CD14-positive monocyte (primary cell): ENCODE results near the gene ARRB1. TPM values are rescaled to one million over a fixed set of nuclear protein-coding genes. Genes with fewer than 3 reads are reported as not detected.
A peak's percentile ranks its signal among the peaks of the same experiment; 100 is the strongest.
"Not testable (repeated sequence)": the region's sequence is repeated elsewhere in the genome, so short reads cannot be mapped to it uniquely, and the experiment has no call there.

ENCODE experiments used
- DNase-seq, 3 donors: peaks; one replicate each; pipeline ENCODE4 v3.0.0-alpha.2; 2011 to 2022
- H2AFZ ChIP-seq: 2 replicates; pipeline ENCODE4 v1.6.0; 2012; ENCODE audit warnings: mild to moderate bottlenecking, low read depth, low read length, inconsistent platforms; ENCODE audit not compliant: insufficient read depth, poor library complexity, severe bottlenecking
- H3K27ac ChIP-seq, 2 donors: 1 replicate in 1 of 2; 2 replicates in 1 of 2; pipeline ENCODE4 v1.5.1; 2012 to 2013; ENCODE audit warnings: low read length in 2 of 2, control low read depth in 1 of 2, inconsistent platforms in 1 of 2, low read depth in 1 of 2, mild to moderate bottlenecking in 1 of 2
- H3K27me3 ChIP-seq, 2 donors: one replicate each; pipeline versions ENCODE4 v1.6.0 to v1.6.1; 2011 to 2013; ENCODE audit warnings: low read length in 2 of 2; ENCODE audit not compliant: control insufficient read depth in 2 of 2, insufficient read depth in 2 of 2
- H3K36me3 ChIP-seq, 2 donors: replicated peaks in 1 of 2; 1 replicate in 1 of 2; 2 replicates in 1 of 2; pipeline versions ENCODE4 v1.5.1 to v1.6.1; 2012 to 2013; ENCODE audit warnings: low read length in 2 of 2, control low read depth in 1 of 2, inconsistent platforms in 1 of 2, mild to moderate bottlenecking in 1 of 2; ENCODE audit not compliant: insufficient read depth in 2 of 2, control insufficient read depth in 1 of 2
- H3K4me1 ChIP-seq, 2 donors: 1 replicate in 1 of 2; 2 replicates in 1 of 2; pipeline versions ENCODE4 v1.5.1 to v1.6.1; 2012 to 2013; ENCODE audit warnings: low read length in 2 of 2, control low read depth in 1 of 2, inconsistent platforms in 1 of 2, mild to moderate bottlenecking in 1 of 2, moderate library complexity in 1 of 2; ENCODE audit not compliant: insufficient read depth in 2 of 2, control insufficient read depth in 1 of 2
- H3K4me2 ChIP-seq: replicated peaks from 2 replicates; pipeline ENCODE3; 2012; ENCODE audit warnings: low read length, moderate library complexity, mild to moderate bottlenecking; ENCODE audit not compliant: poor library complexity, severe bottlenecking; ENCODE audit errors: extremely low read depth
- H3K4me3 ChIP-seq, 3 experiments: fragments of 200-600 bp in 1 of 3; sonication (generic) in 1 of 3; replicated peaks in 1 of 3; 1 replicate in 2 of 3; 2 replicates in 1 of 3; pipeline ENCODE4 v1.5.1; 2011 to 2013; ENCODE audit warnings: low read length in 3 of 3, mild to moderate bottlenecking in 3 of 3, control low read depth in 2 of 3, low read depth in 2 of 3, inconsistent platforms in 1 of 3, moderate library complexity in 1 of 3
- H3K79me2 ChIP-seq: 2 replicates; pipeline ENCODE4 v1.6.0; 2012; ENCODE audit warnings: mild to moderate bottlenecking, control low read depth, inconsistent platforms, low read length, moderate library complexity; ENCODE audit not compliant: insufficient read depth
- H3K9ac ChIP-seq: 2 replicates; pipeline ENCODE4 v1.6.0; 2017; ENCODE audit warnings: low read length, mild to moderate bottlenecking; ENCODE audit not compliant: insufficient read depth, poor library complexity, severe bottlenecking
- H3K9me3 ChIP-seq, 2 donors: replicated peaks in 1 of 2; 1 replicate in 1 of 2; 2 replicates in 1 of 2; pipeline versions ENCODE4 v1.5.1 to v1.6.1; 2012 to 2013; ENCODE audit warnings: low read length in 2 of 2, control low read depth in 1 of 2; ENCODE audit not compliant: control insufficient read depth in 1 of 2, insufficient read depth in 1 of 2
- H4K20me1 ChIP-seq: 2 replicates; pipeline ENCODE4 v1.6.0; 2012; ENCODE audit warnings: mild to moderate bottlenecking, low read length, control low read depth, moderate library complexity; ENCODE audit not compliant: insufficient read depth
- H3K27ac Mint-ChIP-seq, 7 donors: one replicate each; pipeline ENCODE4 v1.8.0; 2020; ENCODE audit warnings: mild to moderate bottlenecking in 7 of 7, mixed read lengths in 7 of 7, moderate library complexity in 6 of 7, inconsistent platforms in 2 of 7
- H3K27me3 Mint-ChIP-seq, 3 donors: one replicate each; pipeline ENCODE4 v1.8.0; 2021 to 2022; ENCODE audit warnings: low read depth in 3 of 3, mild to moderate bottlenecking in 3 of 3, mixed read lengths in 3 of 3, moderate library complexity in 3 of 3, inconsistent platforms in 1 of 3
- H3K36me3 Mint-ChIP-seq, 2 donors: one replicate each; pipeline ENCODE4 v1.8.0; 2020; ENCODE audit warnings: mixed read lengths in 2 of 2, inconsistent platforms in 1 of 2, mild to moderate bottlenecking in 1 of 2
- H3K4me1 Mint-ChIP-seq: one replicate; pipeline ENCODE4 v1.8.0; 2020; ENCODE audit warnings: mild to moderate bottlenecking, mixed read lengths
- H3K4me3 Mint-ChIP-seq, 2 donors: one replicate each; pipeline ENCODE4 v1.8.0; 2020; ENCODE audit warnings: mild to moderate bottlenecking in 2 of 2, mixed read lengths in 2 of 2, moderate library complexity in 1 of 2
- H3K9me3 Mint-ChIP-seq, 7 donors: one replicate each; pipeline ENCODE4 v1.8.0; 2020 to 2022; ENCODE audit warnings: mixed read lengths in 7 of 7, mild to moderate bottlenecking in 6 of 7, moderate library complexity in 6 of 7, inconsistent platforms in 2 of 7
- WGBS: methylation state at CpG from one replicate; pipeline ENCODE4 v1.1.5; 2013; ENCODE audit warnings: missing lambda C conversion rate; ENCODE audit not compliant: insufficient coverage; 5-methylcytosine and 5-hydroxymethylcytosine counted together
- intact Hi-C, 2 donors: fragments of 100-400 bp; cut with micrococcal nuclease; formaldehyde crosslinking; loops; one replicate each; pipeline versions ENCODE4 v1.15.0 to v1.15.1; 2023
- polyA plus RNA-seq, 3 donors: library from polyadenylated mRNA; depleted of rRNA in 1 of 3; unstranded in 2 of 3; stranded (reverse) in 1 of 3; fragments of 300-500 nt in 2 of 3; fragments of >200 nt in 1 of 3; fragmentation: Illumina TruSeq in 2 of 3; gene quantifications; 1 replicate in 2 of 3; 2 replicates in 1 of 3; pipeline ENCODE4 v1.2.3, GENCODE V29; 2012 to 2021
- TF ChIP-seq, protein P1 (sequence below): fragments of 200-600 bp; IDR thresholded peaks from one replicate; pipeline ENCODE4 v1.8.0; 2022; ENCODE audit warnings: antibody characterized with exemption, mild to moderate bottlenecking

The ARRB1 gene
- polyA plus RNA-seq, 3 donors = 52.6 to 114 (median 66.5) TPM

DNA sequence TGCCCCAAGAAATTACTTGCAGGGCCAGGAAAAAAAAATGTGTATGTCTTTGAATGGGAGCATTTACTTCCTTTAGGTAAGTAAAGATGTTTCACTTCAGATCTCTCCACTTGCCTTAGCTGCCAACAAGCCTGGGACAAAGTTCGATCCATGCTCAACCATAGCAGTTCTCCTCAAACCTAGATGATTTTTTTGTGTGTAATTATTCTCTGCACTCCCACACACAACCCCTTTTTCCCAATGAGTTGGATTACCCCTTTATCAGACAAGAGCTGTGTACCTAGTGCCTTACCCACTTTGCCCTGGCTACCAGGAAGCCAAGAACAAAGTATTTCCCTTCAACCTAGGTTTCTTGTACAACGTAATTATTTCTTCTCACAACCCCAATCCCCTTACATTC, 75.3 kb downstream of the ARRB1 start:
- whole genome bisulfite sequencing = no CpG with 5 or more reads among the region's 2 CpGs

DNA sequence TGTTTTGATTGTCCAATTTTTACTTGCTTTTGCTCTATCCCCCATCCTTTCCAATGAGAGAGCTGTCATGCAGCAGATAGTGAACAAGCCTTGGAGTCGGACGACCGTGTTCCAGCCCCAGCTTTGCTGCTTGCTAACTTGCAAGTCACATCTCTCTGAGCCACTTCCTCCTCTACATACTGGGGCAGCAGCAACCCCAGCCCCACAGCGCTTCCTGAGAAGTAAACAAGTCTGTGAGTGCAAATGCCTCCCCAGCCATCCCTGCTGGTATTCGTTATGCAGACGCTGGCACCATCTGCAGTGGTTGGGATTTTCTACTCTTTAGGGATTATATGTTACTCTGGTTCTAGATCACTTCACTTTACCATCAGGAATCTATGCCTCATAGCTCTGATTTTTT, 75.9 kb downstream of the ARRB1 start:
- peak overlapping the region; percentile 46 to 76 for H3K27ac ChIP-seq
- H3K27me3 Mint-ChIP-seq = no peaks in the 10 kb centered on the region
- peaks cover 79 to 90% of the 10 kb centered on the region in 2 donors for H3K36me3 Mint-ChIP-seq
- H4K20me1 ChIP-seq = peaks cover 94% of the 10 kb centered on the region
- H3K79me2 ChIP-seq = no peaks in the 10 kb centered on the region
- intact Hi-C loops = no loop called here
- peak overlapping the region; percentile 57 for H3K4me2 ChIP-seq
- peak; percentile 56 to 68 (median 59) for DNase-seq
- H3K4me3 Mint-ChIP-seq = peak overlapping the region; percentile 2 to 67
- no peak overlapping the region for H2AFZ ChIP-seq
- peak overlapping the region in 1 of 3 experiments; percentile 26 for H3K4me3 ChIP-seq
- H3K9me3 Mint-ChIP-seq = peaks cover 0 to 2% (median 0%) of the 10 kb centered on the region in 7 donors
- WGBS = 0% methylated on average over 3 of the region's 6 CpGs
- peaks cover 33 to 34% of the 10 kb centered on the region in 2 donors for H3K4me1 ChIP-seq
- no peaks in the 10 kb centered on the region for H3K9me3 ChIP-seq
- H3K27me3 ChIP-seq = no peaks in the 10 kb centered on the region
- peaks cover 41% of the 10 kb centered on the region for H3K4me1 Mint-ChIP-seq
- TF ChIP-seq, protein P1, sequence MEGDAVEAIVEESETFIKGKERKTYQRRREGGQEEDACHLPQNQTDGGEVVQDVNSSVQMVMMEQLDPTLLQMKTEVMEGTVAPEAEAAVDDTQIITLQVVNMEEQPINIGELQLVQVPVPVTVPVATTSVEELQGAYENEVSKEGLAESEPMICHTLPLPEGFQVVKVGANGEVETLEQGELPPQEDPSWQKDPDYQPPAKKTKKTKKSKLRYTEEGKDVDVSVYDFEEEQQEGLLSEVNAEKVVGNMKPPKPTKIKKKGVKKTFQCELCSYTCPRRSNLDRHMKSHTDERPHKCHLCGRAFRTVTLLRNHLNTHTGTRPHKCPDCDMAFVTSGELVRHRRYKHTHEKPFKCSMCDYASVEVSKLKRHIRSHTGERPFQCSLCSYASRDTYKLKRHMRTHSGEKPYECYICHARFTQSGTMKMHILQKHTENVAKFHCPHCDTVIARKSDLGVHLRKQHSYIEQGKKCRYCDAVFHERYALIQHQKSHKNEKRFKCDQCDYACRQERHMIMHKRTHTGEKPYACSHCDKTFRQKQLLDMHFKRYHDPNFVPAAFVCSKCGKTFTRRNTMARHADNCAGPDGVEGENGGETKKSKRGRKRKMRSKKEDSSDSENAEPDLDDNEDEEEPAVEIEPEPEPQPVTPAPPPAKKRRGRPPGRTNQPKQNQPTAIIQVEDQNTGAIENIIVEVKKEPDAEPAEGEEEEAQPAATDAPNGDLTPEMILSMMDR = no peak
- H3K9ac ChIP-seq = peak overlapping the region; percentile 16
- peak overlapping the region; percentile 64 to 91 (median 81) for H3K27ac Mint-ChIP-seq
- peaks cover 78 to 88% of the 10 kb centered on the region in 2 donors for H3K36me3 ChIP-seq

More for the DNA sequence above, 75.3 kb downstream of the ARRB1 start:
- no peak for DNase-seq
- Histone ChIP-seq H3K4me2 (peak overlapping the region; percentile 57), H3K9ac (peak overlapping the region; percentile 16), H3K79me2 (no peaks in the 10 kb centered on the region), H3K27me3 (no peaks in the 10 kb centered on the region), H3K36me3 (peaks cover 78 to 88% of the 10 kb centered on the region in 2 donors), H3K4me1 (peaks cover 33 to 34% of the 10 kb centered on the region in 2 donors), H3K9me3 (no peaks in the 10 kb centered on the region), H4K20me1 (peaks cover 94% of the 10 kb centered on the region), H3K4me3 (no peak overlapping the region), H3K27ac (peak overlapping the region; percentile 41 to 76), H2AFZ (no peak overlapping the region)
- H3K4me3 Mint-ChIP-seq = no peak overlapping the region
- H3K36me3 Mint-ChIP-seq = peaks cover 78 to 90% of the 10 kb centered on the region in 2 donors
- H3K4me1 Mint-ChIP-seq = peaks cover 43% of the 10 kb centered on the region
- peaks cover 0 to 2% (median 0%) of the 10 kb centered on the region in 7 donors for H3K9me3 Mint-ChIP-seq
- TF ChIP-seq, protein P1 = no peak
- H3K27ac Mint-ChIP-seq = peak overlapping the region; percentile 7 to 91 (median 69)
- intact Hi-C loops = no loop called here
- H3K27me3 Mint-ChIP-seq = no peaks in the 10 kb centered on the region

DNA sequence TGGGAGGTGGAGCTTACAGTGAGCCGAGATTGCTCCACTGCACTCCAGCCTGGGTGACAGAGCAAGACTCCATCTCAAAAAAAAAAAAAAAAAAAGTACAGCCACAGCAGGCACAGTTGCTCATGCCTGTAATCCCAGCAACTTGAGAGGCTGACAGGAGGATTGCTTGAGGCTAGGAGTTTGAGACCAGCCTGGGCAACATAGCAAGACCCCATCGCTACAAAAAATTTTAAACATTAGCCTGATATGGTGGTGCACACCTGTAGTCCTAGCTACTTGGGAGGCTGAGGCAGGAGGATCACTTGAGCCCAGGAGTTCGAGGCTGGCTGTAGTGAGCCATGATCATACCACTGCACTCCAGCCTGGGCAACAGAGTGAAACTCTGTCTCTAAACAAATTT, 76.7 kb downstream of the ARRB1 start:
- intact Hi-C loops, H3K79me2 ChIP-seq, H3K27ac Mint-ChIP-seq, H3K27me3 ChIP-seq, H3K4me3 ChIP-seq, H3K27ac ChIP-seq, H3K4me3 Mint-ChIP-seq, H3K9me3 ChIP-seq, H3K9me3 Mint-ChIP-seq, H3K9ac ChIP-seq, H3K27me3 Mint-ChIP-seq, H3K4me2 ChIP-seq, H2AFZ ChIP-seq, DNase-seq: not testable (repeated sequence)
- H3K36me3 Mint-ChIP-seq = peaks cover 80 to 93% of the 10 kb centered on the region in 2 donors
- no CpG with 5 or more reads among the region's 3 CpGs for WGBS
- H3K4me1 Mint-ChIP-seq = peaks cover 38% of the 10 kb centered on the region
- Histone ChIP-seq H4K20me1 (peaks cover 92% of the 10 kb centered on the region), H3K36me3 (peaks cover 76 to 87% of the 10 kb centered on the region in 2 donors), H3K4me1 (peaks cover 33 to 34% of the 10 kb centered on the region in 2 donors)
